MM.1S (cell line): ENCODE results near the gene ENDOV.
A peak's percentile ranks its signal among the peaks of the same experiment; 100 is the strongest.

ENCODE experiments used
- DNase-seq: peaks from one replicate; pipeline ENCODE4 v3.0.0-alpha.2; 2015
- H2AFZ ChIP-seq: fragments of 300-600 bp; sonication (generic); 2 replicates; pipeline ENCODE4 v1.6.0; 2016; ENCODE audit warnings: antibody characterized with exemption, low read length
- H3F3A ChIP-seq: fragments of 300-600 bp; sonication (generic); 2 replicates; pipeline ENCODE4 v1.6.1; 2016; ENCODE audit warnings: mild to moderate bottlenecking, antibody characterized with exemption, low read length, moderate library complexity, mixed read lengths; ENCODE audit not compliant: insufficient read depth
- H3K27ac ChIP-seq: fragments of 300-600 bp; sonication (generic); 2 replicates; pipeline ENCODE4 v1.5.1; 2016; ENCODE audit warnings: mild to moderate bottlenecking, low read length
- H3K27me3 ChIP-seq: fragments of 300-600 bp; sonication (generic); replicated peaks from 2 replicates; pipeline ENCODE4 v1.6.0; 2016; ENCODE audit warnings: low read length; ENCODE audit not compliant: insufficient read depth
- H3K36me3 ChIP-seq: fragments of 300-600 bp; sonication (generic); replicated peaks from 2 replicates; pipeline ENCODE4 v1.6.1; 2016; ENCODE audit warnings: mild to moderate bottlenecking, low read length, mixed read lengths; ENCODE audit not compliant: insufficient read depth
- H3K4me1 ChIP-seq: fragments of 300-600 bp; sonication (generic); 2 replicates; pipeline ENCODE4 v1.6.1; 2016; ENCODE audit warnings: low read length, mixed read lengths
- H3K4me2 ChIP-seq: fragments of 300-600 bp; sonication (generic); 2 replicates; pipeline ENCODE4 v1.6.0; 2016; ENCODE audit warnings: low read depth, low read length
- H3K4me3 ChIP-seq: fragments of 300-600 bp; sonication (generic); 2 replicates; pipeline ENCODE4 v1.5.1; 2016; ENCODE audit warnings: low read length, mixed read lengths
- H3K79me2 ChIP-seq: fragments of 300-600 bp; sonication (generic); 2 replicates; pipeline ENCODE4 v1.6.1; 2016; ENCODE audit warnings: mixed run types, low read length, mixed read lengths
- H3K9ac ChIP-seq: fragments of 300-600 bp; sonication (generic); 2 replicates; pipeline ENCODE4 v1.6.1; 2016; ENCODE audit warnings: low read length, mixed read lengths
- H3K9me2 ChIP-seq: fragments of 300-600 bp; sonication (generic); replicated peaks from 2 replicates; pipeline ENCODE4 v1.6.1; 2016; ENCODE audit warnings: mild to moderate bottlenecking, low read length, mixed read lengths; ENCODE audit not compliant: insufficient read depth
- H3K9me3 ChIP-seq: fragments of 300-600 bp; sonication (generic); replicated peaks from 2 replicates; pipeline ENCODE4 v1.6.1; 2016; ENCODE audit warnings: mild to moderate bottlenecking, low read length, mixed read lengths; ENCODE audit not compliant: insufficient read depth
- H4K20me1 ChIP-seq: fragments of 300-600 bp; sonication (generic); 2 replicates; pipeline ENCODE4 v1.6.1; 2016; ENCODE audit warnings: mild to moderate bottlenecking, low read length, moderate library complexity, mixed read lengths; ENCODE audit not compliant: insufficient read depth
- EZH2 ChIP-seq: fragments of 300-600 bp; sonication (generic); optimal IDR thresholded peaks from 2 replicates; pipeline ENCODE3; 2017; ENCODE audit warnings: low read depth, mild to moderate bottlenecking, antibody characterized with exemption, low read length, mixed read lengths
- EZH2phosphoT487 ChIP-seq: fragments of 300-600 bp; sonication (generic); IDR thresholded peaks from 2 replicates; pipeline ENCODE4 v1.6.1; 2018; ENCODE audit warnings: antibody characterized with exemption, low read length
- TF ChIP-seq, protein P1 (sequence below): fragments of 300-600 bp; sonication (generic); IDR thresholded peaks from 2 replicates; pipeline ENCODE4 v1.5.1; 2016; ENCODE audit warnings: antibody characterized with exemption, low read length, mixed read lengths

The ENDOV gene

DNA sequence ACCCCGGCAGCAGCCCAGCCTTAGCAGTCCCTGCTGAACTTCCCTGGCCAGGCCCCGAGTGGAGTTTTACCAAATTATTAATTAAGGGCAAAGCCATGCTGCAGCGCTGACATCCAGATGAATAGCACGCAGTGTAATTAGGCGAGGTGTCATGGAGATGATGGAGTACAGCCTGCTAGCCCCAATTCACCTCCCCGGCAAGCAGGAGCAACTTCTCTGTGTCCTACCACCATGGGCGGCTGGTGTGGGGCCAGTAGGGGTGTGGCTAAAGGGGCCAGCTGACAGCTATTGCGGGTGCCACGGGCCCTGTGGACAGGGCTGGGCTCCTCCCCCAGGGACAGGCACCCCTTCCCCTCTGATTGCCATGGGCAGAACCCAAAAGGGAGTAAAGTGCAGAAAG is 24.5 kb downstream of the ENDOV start:
- H3K9me2 ChIP-seq, result no peaks in the 10 kb centered on the region
- no peak overlapping the region for H3K9ac ChIP-seq
- no peak overlapping the region for H3K4me2 ChIP-seq
- no peaks in the 10 kb centered on the region for H3F3A ChIP-seq
- H3K27me3 ChIP-seq, result peaks cover 91% of the 10 kb centered on the region
- no peaks in the 10 kb centered on the region for H4K20me1 ChIP-seq
- no peak for DNase-seq
- H3K36me3 ChIP-seq, result no peaks in the 10 kb centered on the region
- TF ChIP-seq, protein P1, sequence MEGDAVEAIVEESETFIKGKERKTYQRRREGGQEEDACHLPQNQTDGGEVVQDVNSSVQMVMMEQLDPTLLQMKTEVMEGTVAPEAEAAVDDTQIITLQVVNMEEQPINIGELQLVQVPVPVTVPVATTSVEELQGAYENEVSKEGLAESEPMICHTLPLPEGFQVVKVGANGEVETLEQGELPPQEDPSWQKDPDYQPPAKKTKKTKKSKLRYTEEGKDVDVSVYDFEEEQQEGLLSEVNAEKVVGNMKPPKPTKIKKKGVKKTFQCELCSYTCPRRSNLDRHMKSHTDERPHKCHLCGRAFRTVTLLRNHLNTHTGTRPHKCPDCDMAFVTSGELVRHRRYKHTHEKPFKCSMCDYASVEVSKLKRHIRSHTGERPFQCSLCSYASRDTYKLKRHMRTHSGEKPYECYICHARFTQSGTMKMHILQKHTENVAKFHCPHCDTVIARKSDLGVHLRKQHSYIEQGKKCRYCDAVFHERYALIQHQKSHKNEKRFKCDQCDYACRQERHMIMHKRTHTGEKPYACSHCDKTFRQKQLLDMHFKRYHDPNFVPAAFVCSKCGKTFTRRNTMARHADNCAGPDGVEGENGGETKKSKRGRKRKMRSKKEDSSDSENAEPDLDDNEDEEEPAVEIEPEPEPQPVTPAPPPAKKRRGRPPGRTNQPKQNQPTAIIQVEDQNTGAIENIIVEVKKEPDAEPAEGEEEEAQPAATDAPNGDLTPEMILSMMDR, result no peak
- no peak for TF ChIP-seq EZH2phosphoT487
- no peak for TF ChIP-seq EZH2
- H3K4me3 ChIP-seq, result no peak overlapping the region
- no peak overlapping the region for H2AFZ ChIP-seq
- H3K79me2 ChIP-seq, result no peaks in the 10 kb centered on the region
- H3K27ac ChIP-seq, result no peak overlapping the region
- no peaks in the 10 kb centered on the region for H3K9me3 ChIP-seq
- no peaks in the 10 kb centered on the region for H3K4me1 ChIP-seq

DNA sequence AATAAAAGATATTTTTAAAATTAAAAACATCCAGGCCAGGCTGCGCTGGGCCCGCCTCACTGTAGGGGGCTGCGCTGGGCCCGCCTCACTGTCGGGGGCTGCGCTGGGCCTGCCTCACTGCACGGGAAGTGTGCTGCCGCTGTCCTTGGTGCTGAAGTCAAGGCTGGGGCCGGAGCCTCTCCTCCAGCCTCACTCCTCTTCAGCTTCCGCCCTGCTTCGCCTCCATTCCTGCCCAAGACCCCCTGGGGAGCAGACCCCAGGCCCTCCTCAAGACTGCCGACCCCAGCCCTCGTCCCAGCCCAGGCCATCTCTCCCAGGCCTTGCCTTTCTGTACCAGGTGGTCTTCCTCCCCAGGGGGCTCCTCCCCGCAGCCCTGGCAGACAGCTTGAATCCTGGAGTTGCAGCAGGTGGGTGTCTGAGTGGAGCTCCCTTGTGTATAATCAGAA is 26.2 kb downstream of the ENDOV start:
- Histone ChIP-seq H3K9ac (no peak overlapping the region), H2AFZ (no peak overlapping the region), H4K20me1 (no peaks in the 10 kb centered on the region), H3K4me3 (no peak overlapping the region), H3K9me3 (no peaks in the 10 kb centered on the region), H3K36me3 (no peaks in the 10 kb centered on the region), H3K27ac (no peak overlapping the region), H3K27me3 (peaks cover 93% of the 10 kb centered on the region), H3K9me2 (no peaks in the 10 kb centered on the region), H3F3A (no peaks in the 10 kb centered on the region), H3K4me2 (no peak overlapping the region), H3K79me2 (no peaks in the 10 kb centered on the region), H3K4me1 (no peaks in the 10 kb centered on the region)
- peak; percentile 64 for DNase-seq
- TF ChIP-seq EZH2phosphoT487 (no peak), EZH2 (no peak)
- TF ChIP-seq, protein P1, result no peak

DNA sequence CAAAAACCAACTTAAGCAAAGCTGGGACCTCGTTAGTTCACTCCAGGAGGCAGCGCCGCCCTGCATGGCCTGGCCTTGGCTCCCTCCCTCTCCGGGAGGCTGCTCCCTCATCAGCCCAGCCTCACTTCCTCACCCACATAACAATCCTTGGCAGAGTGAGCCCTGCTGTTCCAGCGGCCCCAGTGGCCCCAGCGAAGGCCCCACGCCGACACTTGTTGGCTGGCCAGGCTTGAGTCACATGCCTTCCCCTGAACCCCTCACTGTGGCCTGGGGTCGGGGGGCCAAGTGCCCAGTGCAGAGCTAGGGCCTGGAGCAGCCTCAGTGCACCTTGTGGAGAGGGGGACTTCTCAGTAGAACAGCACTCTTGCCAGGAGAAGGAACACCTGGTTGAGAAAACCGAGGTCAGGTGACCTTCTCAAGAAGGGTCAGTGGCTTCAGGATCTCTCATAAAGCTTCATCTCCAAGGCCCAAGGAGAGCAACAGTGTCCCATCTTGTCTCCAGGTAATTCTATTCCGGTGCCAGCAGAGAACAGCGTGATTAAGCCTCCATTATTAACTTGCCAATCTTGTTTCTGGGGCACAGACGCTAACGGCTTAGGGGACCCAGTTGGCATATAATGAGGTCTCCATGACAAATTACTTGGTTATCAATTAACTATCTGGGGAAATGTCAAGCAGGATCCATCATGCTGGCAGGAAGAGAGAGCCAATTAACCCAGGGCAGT is 26.8 kb downstream of the ENDOV start:
- no peaks in the 10 kb centered on the region for H3K9me2 ChIP-seq
- H3K4me2 ChIP-seq, result no peak overlapping the region
- no peaks in the 10 kb centered on the region for H3K4me1 ChIP-seq
- no peaks in the 10 kb centered on the region for H3K36me3 ChIP-seq
- no peaks in the 10 kb centered on the region for H3K9me3 ChIP-seq
- H3K9ac ChIP-seq, result no peak overlapping the region
- H3K79me2 ChIP-seq, result no peaks in the 10 kb centered on the region
- no peak overlapping the region for H3K4me3 ChIP-seq
- H3K27ac ChIP-seq, result no peak overlapping the region
- DNase-seq, result no peak
- H3F3A ChIP-seq, result no peaks in the 10 kb centered on the region
- H2AFZ ChIP-seq, result no peak overlapping the region
- TF ChIP-seq EZH2, result no peak
- TF ChIP-seq EZH2phosphoT487, result no peak
- TF ChIP-seq, protein P1, result no peak
- H3K27me3 ChIP-seq, result peaks cover 93% of the 10 kb centered on the region
- H4K20me1 ChIP-seq, result no peaks in the 10 kb centered on the region
